ENCODE data around the gene SLC7A4. TPM values are rescaled to one million over a fixed set of nuclear protein-coding genes. Genes with fewer than 3 reads are reported as not detected.

Gene SLC7A4
- total RNA-seq, 2 experiments from 2014 or later = not detected

GRCh38 chr22:21047730-21048129 is 15.4 kb upstream of the SLC7A4 start:
- no peaks in the 10 kb centered on the region for H4K20me1 ChIP-seq (ENCODE audit: insufficient read depth, low read length)
- H3K4me3 ChIP-seq (ENCODE audit: low read depth, low read length, poor library complexity, severe bottlenecking) = no peak overlapping the region
- intact Hi-C loops (cut with micrococcal nuclease; ENCODE audit: unreplicated experiment) = no loop called here
- DNase-seq (ENCODE audit: low spot score) = no peak
- H3K27ac ChIP-seq (ENCODE audit: low read depth, low read length, poor library complexity, severe bottlenecking) = no peak overlapping the region
- H3K4me2 ChIP-seq (ENCODE audit: low read length) = no peak overlapping the region
- no peaks in the 10 kb centered on the region for H3K36me3 ChIP-seq (ENCODE audit: insufficient read depth, low read length)
- H2AFZ ChIP-seq (ENCODE audit: low read length) = no peak overlapping the region
- H3K9me3 ChIP-seq (ENCODE audit: low read length) = no peaks in the 10 kb centered on the region
- ChIA-PET POLR2A (interaction anchor here (0.5 kb wide), 1 partner anchor 24 kb away, joined by 3 read pairs; no protein-coding TSS in a partner anchor), CTCF (ENCODE audit: unreplicated experiment) (no interaction called here)
- TF ChIP-seq CTCF (conservative IDR thresholded peaks at IDR 0.05; ENCODE audit: low read length) (no peak), EZH2phosphoT487 (IDR thresholded peaks at IDR 0.05; ENCODE audit: borderline replicate concordance, low read depth, low read length) (no peak)
- no TSS peak for BruUV-seq (replicated peaks)
- no peaks in the 10 kb centered on the region for H3K9me2 ChIP-seq (ENCODE audit: insufficient read depth, low read length)
- peaks cover 9% of the 10 kb centered on the region for H3K4me1 ChIP-seq (ENCODE audit: insufficient read depth, low read length, poor library complexity, severe bottlenecking)
- H3K79me2 ChIP-seq (ENCODE audit: insufficient read depth, low read depth, low read length) = no peaks in the 10 kb centered on the region

- Histone ChIP-seq H3K27ac (ENCODE audit: low read depth, low read length, poor library complexity, severe bottlenecking) (no peak overlapping the region), H2AFZ (ENCODE audit: low read length) (no peak overlapping the region), H3K9me3 (ENCODE audit: low read length) (no peaks in the 10 kb centered on the region), H3K4me2 (ENCODE audit: low read length) (no peak overlapping the region), H3K4me3 (ENCODE audit: low read depth, low read length, poor library complexity, severe bottlenecking) (no peak overlapping the region), H3K36me3 (ENCODE audit: insufficient read depth, low read length) (no peaks in the 10 kb centered on the region), H3K79me2 (ENCODE audit: insufficient read depth, low read depth, low read length) (no peaks in the 10 kb centered on the region), H3K4me1 (ENCODE audit: insufficient read depth, low read length, poor library complexity, severe bottlenecking) (peaks cover 9% of the 10 kb centered on the region), H4K20me1 (ENCODE audit: insufficient read depth, low read length) (no peaks in the 10 kb centered on the region), H3K9me2 (ENCODE audit: insufficient read depth, low read length) (no peaks in the 10 kb centered on the region)
- DNase-seq (ENCODE audit: low spot score) = no peak
- no TSS peak for BruUV-seq (replicated peaks)
- ChIA-PET CTCF (ENCODE audit: unreplicated experiment) (no interaction called here), POLR2A (interaction anchor here (0.5 to 1.0 kb wide), 3 partner anchors 18 to 24 kb away, joined by 3 read pairs; no protein-coding TSS in a partner anchor)
- TF ChIP-seq EZH2phosphoT487 (IDR thresholded peaks at IDR 0.05; ENCODE audit: borderline replicate concordance, low read depth, low read length) (no peak), CTCF (conservative IDR thresholded peaks at IDR 0.05; ENCODE audit: low read length) (no peak)
- intact Hi-C loops (cut with micrococcal nuclease; ENCODE audit: unreplicated experiment) = no loop called here
Measured at GRCh38 chr22:21047035-21047661, 14.8 kb upstream of the SLC7A4 start.

GRCh38 chr22:21045585-21046294 is 13.4 kb upstream of the SLC7A4 start, which contains the start of gene LRRC74B:
TSS of gene LRRC74B (plus strand) at chr22:21045946. CDS start at chr22:21045987, 41 bp downstream.
- intact Hi-C loops (cut with micrococcal nuclease; ENCODE audit: unreplicated experiment) = no loop called here

More at GRCh38 chr22:21045585-21046294, 13.4 kb upstream of the SLC7A4 start, which contains the start of gene LRRC74B:
- no peak for TF ChIP-seq CTCF (conservative IDR thresholded peaks at IDR 0.05; ENCODE audit: low read length)
- TF ChIP-seq EZH2phosphoT487 (IDR thresholded peaks at IDR 0.05; ENCODE audit: borderline replicate concordance, low read depth, low read length) = no peak
- Histone ChIP-seq H3K4me3 (ENCODE audit: low read depth, low read length, poor library complexity, severe bottlenecking) (peak within 1 kb of the TSS; percentile 8), H3K9me2 (ENCODE audit: insufficient read depth, low read length) (no peaks in the 10 kb centered on the region), H3K9me3 (ENCODE audit: low read length) (no peaks in the 10 kb centered on the region), H3K27ac (ENCODE audit: low read depth, low read length, poor library complexity, severe bottlenecking) (no peak within 1 kb of the TSS), H4K20me1 (ENCODE audit: insufficient read depth, low read length) (no peaks in the 10 kb centered on the region), H2AFZ (ENCODE audit: low read length) (no peak within 1 kb of the TSS), H3K4me2 (ENCODE audit: low read length) (peak within 1 kb of the TSS; percentile 41), H3K79me2 (ENCODE audit: insufficient read depth, low read depth, low read length) (no peaks in the 10 kb centered on the region), H3K4me1 (ENCODE audit: insufficient read depth, low read length, poor library complexity, severe bottlenecking) (no peaks in the 10 kb centered on the region), H3K36me3 (ENCODE audit: insufficient read depth, low read length) (no peaks in the 10 kb centered on the region)
- peak; percentile 64 for DNase-seq (ENCODE audit: low spot score)
- POLR2A ChIA-PET = interaction anchor here (0.8 to 1.0 kb wide), 2 partner anchors 19 to 44 kb away, joined by 3 read pairs; partner anchors contain the start of gene THAP7
- CTCF ChIA-PET (ENCODE audit: unreplicated experiment) = no interaction called here
- BruUV-seq (replicated peaks) = no TSS peak

Measured in OCI-LY7 (cell line).